ENCODE measurements around the gene DDC. TPM values are rescaled to one million over a fixed set of nuclear protein-coding genes. Genes with fewer than 3 reads are reported as not detected.

Gene DDC
- total RNA-seq, 3 donors from 2014 or later (not counting 1 experiment from before 2014, with no cell fraction given): not detected

- WGBS (ENCODE audit: insufficient coverage): 83% methylated on average over 21 of the region's 21 CpGs
- TF ChIP-seq CTCF (IDR thresholded peaks at IDR 0.05): no peak
These were observed 26.6 kb upstream of the DDC start for GRCh38 chr7:50591480-50592438.

GRCh38 chr7:50591098-50591479, 25.9 kb upstream of the DDC start:
- Histone ChIP-seq H3K9me3 (ENCODE audit: control insufficient read depth, insufficient read depth, low read length) (no peaks in the 10 kb centered on the region), H3K27me3 (ENCODE audit: control insufficient read depth, insufficient read depth, low read length) (no peaks in the 10 kb centered on the region), H3K4me1 (ENCODE audit: control insufficient read depth, insufficient read depth, low read length) (no peaks in the 10 kb centered on the region), H3K4me3 (ENCODE audit: low read length) (no peak overlapping the region), H3K27ac (ENCODE audit: low read length) (no peak overlapping the region), H3K36me3 (ENCODE audit: control insufficient read depth, insufficient read depth, low read length) (no peaks in the 10 kb centered on the region)
- DNase-seq: no peak
- Mint-ChIP-seq H3K4me3 (no peak overlapping the region), H3K9me3 (no peaks in the 10 kb centered on the region), H3K27me3 (ENCODE audit: low read depth in 2 of 2) (peaks cover 10 to 20% of the 10 kb centered on the region in 2 donors), H3K27ac (no peak overlapping the region), H3K4me1 (no peaks in the 10 kb centered on the region), H3K36me3 (no peaks in the 10 kb centered on the region)
- intact Hi-C loops (cut with micrococcal nuclease): no loop called here
- WGBS (ENCODE audit: insufficient coverage): 85% methylated on average over 5 of the region's 5 CpGs
- ATAC-seq: no peak
- no peak for TF ChIP-seq CTCF (IDR thresholded peaks at IDR 0.05)

More at GRCh38 chr7:50591480-50592438, 26.6 kb upstream of the DDC start:
- Histone ChIP-seq H3K9me3 (ENCODE audit: control insufficient read depth, insufficient read depth, low read length) (no peaks in the 10 kb centered on the region), H3K36me3 (ENCODE audit: control insufficient read depth, insufficient read depth, low read length) (no peaks in the 10 kb centered on the region), H3K4me1 (ENCODE audit: control insufficient read depth, insufficient read depth, low read length) (no peaks in the 10 kb centered on the region), H3K27me3 (ENCODE audit: control insufficient read depth, insufficient read depth, low read length) (no peaks in the 10 kb centered on the region), H3K27ac (ENCODE audit: low read length) (no peak overlapping the region), H3K4me3 (ENCODE audit: low read length) (no peak overlapping the region)
- Mint-ChIP-seq H3K27me3 (ENCODE audit: low read depth in 2 of 2) (peaks cover 10 to 20% of the 10 kb centered on the region in 2 donors), H3K9me3 (no peaks in the 10 kb centered on the region), H3K36me3 (no peaks in the 10 kb centered on the region), H3K27ac (no peak overlapping the region), H3K4me1 (no peaks in the 10 kb centered on the region), H3K4me3 (no peak overlapping the region)
- DNase-seq (no peak), ATAC-seq (no peak)
- intact Hi-C loops (cut with micrococcal nuclease): no loop called here

- intact Hi-C loops (cut with micrococcal nuclease): no loop called here
- Histone ChIP-seq H3K9me3 (ENCODE audit: control insufficient read depth, insufficient read depth, low read length) (no peaks in the 10 kb centered on the region), H3K4me3 (ENCODE audit: low read length) (no peak overlapping the region), H3K36me3 (ENCODE audit: control insufficient read depth, insufficient read depth, low read length) (no peaks in the 10 kb centered on the region), H3K4me1 (ENCODE audit: control insufficient read depth, insufficient read depth, low read length) (no peaks in the 10 kb centered on the region), H3K27me3 (ENCODE audit: control insufficient read depth, insufficient read depth, low read length) (no peaks in the 10 kb centered on the region), H3K27ac (ENCODE audit: low read length) (no peak overlapping the region)
- no peak overlapping the region for H3K4me3 Mint-ChIP-seq
- TF ChIP-seq CTCF (IDR thresholded peaks at IDR 0.05): no peak
- H3K27me3 Mint-ChIP-seq (ENCODE audit: low read depth in 2 of 2): peaks cover 9 to 20% of the 10 kb centered on the region in 2 donors
- H3K4me1 Mint-ChIP-seq: no peaks in the 10 kb centered on the region
- DNase-seq (no peak), ATAC-seq (no peak)
- no peak overlapping the region for H3K27ac Mint-ChIP-seq
- H3K9me3 Mint-ChIP-seq: no peaks in the 10 kb centered on the region
- 94% methylated on average over 12 of the region's 13 CpGs for WGBS (ENCODE audit: insufficient coverage)
- H3K36me3 Mint-ChIP-seq: no peaks in the 10 kb centered on the region
These were observed 25.3 kb upstream of the DDC start for GRCh38 chr7:50590535-50590934.
